Stimulated activated CD8-positive, alpha-beta memory T cell treated with anti-CD3 and anti-CD28 coated beads, Interleukin-4, amount 100 ng/mL, for 1 hour (primary cell): ENCODE measurements around the gene SHISA2.

ENCODE experiments used
- DNase-seq, 2 donors: peaks; one replicate each; pipeline ENCODE4 v3.0.0-alpha.2; 2020; ENCODE audit warnings: low read depth in 2 of 2, low spot score in 1 of 2

The SHISA2 gene

GRCh38 chr13:26050568-26051230, 1.1 kb downstream of the SHISA2 start:
- DNase-seq: no peak

DNA sequence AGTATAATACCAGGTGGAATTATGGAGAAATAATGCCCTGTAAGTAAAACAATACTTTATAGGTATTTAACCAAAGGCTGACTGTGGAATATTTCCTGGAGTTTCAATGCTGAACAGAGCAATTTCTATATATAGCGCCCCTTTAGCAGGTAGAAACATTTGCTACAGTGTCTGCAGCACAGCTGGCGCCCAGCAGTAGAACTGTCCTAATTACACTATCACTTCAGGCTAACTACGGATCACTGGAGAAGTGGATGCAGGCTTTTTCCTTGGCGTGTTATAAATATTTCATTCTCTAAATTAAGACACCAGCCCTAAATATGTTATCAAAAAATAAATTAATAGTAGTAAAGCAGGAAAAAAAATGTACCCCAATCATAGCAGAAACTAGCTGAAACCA, 3.1 kb downstream of the SHISA2 start:
- DNase-seq: no peak

GRCh38 chr13:26047040-26047439, 4.8 kb downstream of the SHISA2 start:
- no peak for DNase-seq

GRCh38 chr13:26046639-26047038, 5.2 kb downstream of the SHISA2 start:
- no peak for DNase-seq

DNA sequence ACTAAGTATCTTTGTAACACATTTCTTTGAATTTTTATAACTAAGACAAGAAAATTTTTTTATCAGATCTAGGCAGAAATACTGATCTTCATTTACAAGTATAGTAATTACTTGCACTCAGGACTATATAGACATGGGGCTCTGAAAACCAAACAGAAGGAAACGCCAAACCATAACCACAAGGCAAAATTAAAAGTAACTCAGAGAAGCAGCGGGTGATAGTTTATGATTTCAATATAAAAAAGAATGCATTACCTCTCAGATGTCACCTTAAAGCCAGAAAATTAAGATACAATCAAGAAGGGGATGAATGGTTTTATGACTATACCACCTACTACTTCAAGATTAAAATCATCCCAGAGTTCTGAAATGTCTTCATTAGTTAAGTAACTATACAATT, 6.7 kb downstream of the SHISA2 start:
- DNase-seq: no peak

DNA sequence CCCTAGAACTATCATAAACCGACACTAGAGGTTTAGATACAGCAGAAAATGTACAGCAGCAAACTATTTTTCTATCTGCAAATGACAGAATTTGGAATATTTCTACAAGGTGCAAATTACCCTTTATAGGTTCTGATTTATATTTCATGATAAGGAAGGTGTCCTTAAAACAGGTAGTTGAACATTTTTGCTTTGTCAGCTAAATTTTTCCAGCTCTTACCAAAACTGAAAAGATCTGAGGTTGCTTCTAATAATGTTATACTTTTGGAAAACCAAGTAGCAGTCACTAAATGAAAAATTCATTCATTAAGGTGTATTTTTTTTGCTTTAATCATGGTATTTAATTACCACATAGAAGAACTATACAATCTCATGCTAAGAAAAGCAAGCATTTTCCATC, 9.0 kb downstream of the SHISA2 start:
- no peak for DNase-seq

- DNase-seq: no peak
Measured at GRCh38 chr13:26041444-26041843, 10.4 kb downstream of the SHISA2 start.

GRCh38 chr13:26038931-26039475, 12.8 kb downstream of the SHISA2 start:
- no peak for DNase-seq

- no peak for DNase-seq
Measured at GRCh38 chr13:26037302-26037701, 14.5 kb downstream of the SHISA2 start.

GRCh38 chr13:26036383-26036782, 15.4 kb downstream of the SHISA2 start:
- no peak for DNase-seq

- no peak for DNase-seq
Measured at GRCh38 chr13:26034018-26034417, 17.8 kb downstream of the SHISA2 start.

DNA sequence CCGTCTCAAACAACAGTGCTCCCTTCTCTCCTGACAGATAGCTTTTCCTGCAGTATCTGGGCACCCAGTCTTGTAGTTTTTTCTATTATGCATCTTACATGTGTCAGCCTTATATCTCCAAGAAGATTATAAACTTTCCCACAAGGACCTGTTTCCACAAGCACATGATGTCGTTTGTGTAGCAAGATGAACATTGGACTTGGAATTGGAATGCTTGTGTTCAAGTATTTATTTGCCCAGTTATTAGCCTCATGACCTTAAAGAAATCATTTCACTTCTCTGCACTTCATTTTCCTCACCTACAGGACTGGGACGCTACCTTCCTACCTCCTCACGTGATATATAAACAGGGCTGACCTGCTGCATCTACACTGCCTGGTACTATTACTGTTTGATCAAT, 21.5 kb downstream of the SHISA2 start:
- no peak for DNase-seq

DNA sequence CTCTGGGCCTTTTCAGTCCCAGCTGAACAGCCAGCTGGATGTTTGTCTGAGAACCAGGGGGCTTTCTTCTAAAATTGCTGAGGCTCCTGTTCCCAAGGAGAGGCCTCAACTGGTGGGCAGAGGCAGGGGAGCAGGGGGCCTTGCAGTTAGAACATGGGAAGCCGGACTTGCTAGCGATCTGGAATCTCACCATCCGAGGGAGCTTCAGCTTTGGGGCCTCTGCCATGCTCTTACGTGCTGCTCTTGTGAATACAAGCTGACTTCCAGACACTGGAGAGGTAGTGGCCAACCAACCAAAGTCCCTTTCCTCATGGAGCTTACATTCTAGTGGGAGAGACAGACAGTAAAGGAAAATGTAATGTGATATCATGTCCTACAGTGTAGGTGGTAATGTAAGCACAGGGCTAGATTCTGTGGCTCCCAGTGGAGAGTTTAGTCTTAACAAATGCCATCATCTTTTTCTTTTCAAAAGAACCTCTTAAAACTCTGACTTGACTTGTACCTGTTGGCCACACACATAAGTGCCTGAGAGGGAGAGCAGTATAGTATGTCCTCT, 22.2 kb downstream of the SHISA2 start:
- DNase-seq: no peak

GRCh38 chr13:26026211-26026610, 25.6 kb downstream of the SHISA2 start:
- DNase-seq: no peak

DNA sequence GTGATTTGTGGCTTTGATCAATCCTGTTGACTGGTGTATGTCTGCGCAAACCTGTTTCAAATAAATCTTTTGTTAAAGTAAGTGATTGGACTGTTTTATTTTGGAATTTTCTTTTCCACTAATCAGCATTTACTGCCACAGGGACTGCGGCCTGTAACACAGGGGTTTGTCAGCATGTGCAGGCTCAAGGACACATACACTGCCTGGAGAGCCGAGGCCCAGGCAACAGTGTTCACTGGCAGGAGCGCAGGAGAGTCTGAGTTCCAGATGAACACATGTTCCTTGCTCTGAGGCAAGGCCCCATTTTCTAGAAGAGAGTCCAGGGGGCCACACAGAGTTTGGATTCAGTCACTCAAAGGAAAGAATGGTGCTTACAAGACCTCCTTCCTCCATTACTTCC, 26.0 kb downstream of the SHISA2 start:
- DNase-seq: no peak

DNA sequence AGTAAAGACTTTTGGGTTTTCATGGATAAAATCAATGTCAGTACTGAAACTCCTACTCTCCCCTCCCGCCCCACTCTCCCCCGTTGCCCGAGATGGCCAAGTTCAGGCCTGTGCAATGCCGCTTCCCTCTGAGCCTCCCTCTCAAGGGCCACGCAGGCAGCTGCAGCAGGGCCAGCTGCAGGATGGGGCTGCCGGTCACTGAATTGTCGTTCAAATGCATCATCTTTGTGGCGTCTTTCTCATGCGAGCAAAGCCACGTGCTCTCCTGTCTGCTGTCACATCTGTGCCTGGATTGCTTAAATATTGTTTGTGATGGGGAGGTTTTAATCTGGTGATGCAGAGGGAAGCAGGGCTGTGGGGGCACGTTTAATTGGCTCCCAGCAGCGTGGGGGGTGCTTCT, 26.6 kb downstream of the SHISA2 start:
- DNase-seq: no peak

- DNase-seq: no peak
Measured at GRCh38 chr13:26024558-26024957, 27.3 kb downstream of the SHISA2 start.

DNA sequence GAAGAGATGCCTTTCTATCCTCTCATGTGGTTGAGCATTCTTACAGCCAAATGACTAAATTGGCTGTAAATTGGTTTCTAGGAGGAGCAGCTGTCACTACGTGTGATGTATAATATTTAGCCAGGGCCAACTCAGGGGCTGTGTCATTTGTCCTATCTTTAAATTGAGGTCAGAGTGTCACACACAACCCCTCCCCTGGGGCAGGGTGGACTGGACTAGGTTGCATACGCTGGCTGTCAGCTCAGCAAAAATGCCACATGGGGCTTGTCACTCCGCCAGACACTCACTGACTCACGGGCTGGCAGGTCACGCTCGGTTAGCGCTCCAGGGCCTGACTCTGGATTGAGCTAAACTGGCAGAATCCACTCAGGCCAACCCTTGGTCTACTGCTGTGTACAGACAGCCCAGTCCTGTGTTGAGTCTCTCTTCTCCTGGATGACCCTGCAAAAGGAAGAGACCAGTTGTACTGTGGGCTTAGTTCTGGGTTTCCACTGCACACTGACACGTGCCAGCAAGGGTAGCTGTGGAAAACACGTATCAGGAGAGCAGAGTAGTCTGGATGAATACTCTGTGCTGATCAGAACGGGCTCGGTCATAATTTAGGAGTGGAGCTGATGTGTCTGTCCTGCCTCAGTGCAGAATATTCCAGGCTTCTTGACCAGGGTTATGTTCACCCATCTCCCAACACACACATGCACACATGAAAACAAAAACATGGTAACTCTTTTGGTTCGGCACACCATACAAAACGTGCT, 29.1 kb downstream of the SHISA2 start:
- DNase-seq: no peak

DNA sequence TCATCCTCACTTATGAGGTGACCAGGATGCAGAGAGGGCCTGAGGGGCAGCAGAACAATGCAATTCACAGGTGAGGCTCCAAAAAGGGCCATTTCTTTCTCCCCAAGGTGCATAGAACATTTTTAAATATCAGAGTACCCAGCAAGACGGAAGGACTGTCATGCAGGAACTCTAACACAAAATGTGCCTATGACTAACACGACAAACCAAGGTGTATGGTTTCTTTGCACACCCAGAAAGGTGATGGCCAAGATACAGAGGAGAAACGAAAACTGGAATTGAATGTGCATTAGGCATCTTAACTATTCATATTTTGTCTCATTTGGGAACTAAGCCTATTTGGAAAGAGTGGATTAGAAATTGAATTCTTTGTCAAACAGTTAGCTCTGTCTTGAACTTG, 29.9 kb downstream of the SHISA2 start:
- DNase-seq: no peak

DNA sequence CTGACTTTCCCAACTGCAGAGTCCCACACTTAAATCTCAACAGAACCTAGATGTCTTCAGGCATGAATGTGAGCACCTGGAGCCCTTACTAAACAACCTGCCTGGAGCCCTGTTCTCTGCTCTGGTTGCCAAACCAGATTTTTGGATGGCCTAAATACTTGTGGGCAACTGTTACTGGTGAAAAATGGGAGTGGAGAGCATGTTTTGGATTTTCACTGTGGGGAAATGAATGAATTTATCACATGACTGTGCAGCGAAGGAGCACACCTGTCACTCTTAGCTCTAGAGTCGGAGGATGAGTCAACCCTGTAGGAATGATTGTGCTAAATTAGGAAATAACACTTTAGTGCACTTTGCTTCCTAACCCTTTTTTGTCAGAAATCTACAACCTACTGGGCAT, 30.3 kb downstream of the SHISA2 start:
- no peak for DNase-seq

DNA sequence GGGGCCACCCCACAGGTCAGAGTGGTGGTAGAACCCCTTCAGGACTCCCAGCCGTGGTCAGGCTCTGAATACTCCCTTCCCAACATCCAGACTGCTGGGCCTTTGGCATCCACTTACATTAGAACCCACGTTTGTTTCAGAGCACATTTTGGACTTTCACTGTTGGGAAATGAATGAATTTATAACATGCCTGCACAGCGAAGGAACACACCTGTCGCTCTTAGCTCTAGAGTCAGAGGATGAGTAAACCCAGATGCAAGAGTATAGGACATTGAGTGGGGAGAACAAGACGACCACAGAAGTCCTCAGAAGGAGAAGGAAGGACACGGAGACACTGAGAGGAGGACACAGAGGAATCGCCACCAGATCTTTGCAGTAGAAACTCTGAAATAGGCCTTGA, 30.9 kb downstream of the SHISA2 start:
- DNase-seq: no peak
